HEK293 (cell line): ENCODE data around the gene ZFPM1.

ENCODE experiments used
- TF ChIP-seq, protein P1 (sequence below): fragments of 450-650 bp; formaldehyde crosslinking; IDR thresholded peaks from 2 replicates; pipeline ENCODE4 v1.5.1; 2016; ENCODE audit warnings: missing biosample characterization, missing genetic modification characterization
- TF ChIP-seq, protein P2 (sequence below): fragments of 450-650 bp; formaldehyde crosslinking; IDR thresholded peaks from 2 replicates; pipeline ENCODE4 v1.5.1; 2016; ENCODE audit warnings: missing biosample characterization, missing genetic modification characterization

DNA sequence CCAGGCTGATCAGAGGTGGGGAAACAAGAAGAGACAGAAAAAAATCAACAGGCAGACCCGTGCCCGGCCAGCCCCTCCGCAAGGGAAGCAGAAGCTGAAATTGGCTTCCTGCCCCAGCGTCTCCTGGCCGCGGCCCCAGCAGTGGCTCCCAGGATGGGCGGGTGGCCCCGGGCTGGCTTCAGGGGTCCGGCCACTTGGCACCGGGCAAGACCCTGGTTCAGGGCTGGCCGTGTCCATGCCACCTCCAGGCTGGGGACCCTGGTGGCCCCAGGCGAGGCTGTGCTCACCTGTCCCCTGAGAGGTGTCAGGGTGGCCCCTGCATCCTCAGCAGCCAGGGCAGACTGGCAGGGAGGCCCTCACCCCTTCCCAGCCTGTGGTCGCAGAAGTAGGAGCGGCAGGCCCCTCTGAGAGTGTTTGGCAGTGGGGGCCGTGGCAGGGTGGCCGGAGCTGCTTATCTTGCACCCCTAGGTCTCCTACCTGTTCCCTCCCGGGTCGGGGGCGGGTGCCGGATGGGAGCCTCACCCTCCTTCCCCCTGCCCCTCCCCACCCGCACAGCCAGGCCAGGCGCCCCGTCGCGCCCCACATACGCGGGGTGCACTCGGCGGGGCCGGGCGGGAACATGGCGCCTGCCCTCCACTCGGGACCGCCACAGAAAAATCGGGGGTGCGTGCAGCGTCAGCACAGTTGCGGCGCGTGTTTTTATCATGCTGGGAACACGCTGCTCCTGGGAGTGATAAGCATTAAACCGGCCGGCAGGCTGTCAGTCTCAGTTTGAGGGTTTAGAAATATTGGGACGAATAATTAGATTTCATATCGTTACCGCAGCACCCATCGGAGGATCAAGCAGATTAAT, 70.5 kb downstream of the ZFPM1 start:
- TF ChIP-seq, protein P1, sequence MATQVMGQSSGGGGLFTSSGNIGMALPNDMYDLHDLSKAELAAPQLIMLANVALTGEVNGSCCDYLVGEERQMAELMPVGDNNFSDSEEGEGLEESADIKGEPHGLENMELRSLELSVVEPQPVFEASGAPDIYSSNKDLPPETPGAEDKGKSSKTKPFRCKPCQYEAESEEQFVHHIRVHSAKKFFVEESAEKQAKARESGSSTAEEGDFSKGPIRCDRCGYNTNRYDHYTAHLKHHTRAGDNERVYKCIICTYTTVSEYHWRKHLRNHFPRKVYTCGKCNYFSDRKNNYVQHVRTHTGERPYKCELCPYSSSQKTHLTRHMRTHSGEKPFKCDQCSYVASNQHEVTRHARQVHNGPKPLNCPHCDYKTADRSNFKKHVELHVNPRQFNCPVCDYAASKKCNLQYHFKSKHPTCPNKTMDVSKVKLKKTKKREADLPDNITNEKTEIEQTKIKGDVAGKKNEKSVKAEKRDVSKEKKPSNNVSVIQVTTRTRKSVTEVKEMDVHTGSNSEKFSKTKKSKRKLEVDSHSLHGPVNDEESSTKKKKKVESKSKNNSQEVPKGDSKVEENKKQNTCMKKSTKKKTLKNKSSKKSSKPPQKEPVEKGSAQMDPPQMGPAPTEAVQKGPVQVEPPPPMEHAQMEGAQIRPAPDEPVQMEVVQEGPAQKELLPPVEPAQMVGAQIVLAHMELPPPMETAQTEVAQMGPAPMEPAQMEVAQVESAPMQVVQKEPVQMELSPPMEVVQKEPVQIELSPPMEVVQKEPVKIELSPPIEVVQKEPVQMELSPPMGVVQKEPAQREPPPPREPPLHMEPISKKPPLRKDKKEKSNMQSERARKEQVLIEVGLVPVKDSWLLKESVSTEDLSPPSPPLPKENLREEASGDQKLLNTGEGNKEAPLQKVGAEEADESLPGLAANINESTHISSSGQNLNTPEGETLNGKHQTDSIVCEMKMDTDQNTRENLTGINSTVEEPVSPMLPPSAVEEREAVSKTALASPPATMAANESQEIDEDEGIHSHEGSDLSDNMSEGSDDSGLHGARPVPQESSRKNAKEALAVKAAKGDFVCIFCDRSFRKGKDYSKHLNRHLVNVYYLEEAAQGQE (tag by site-specific recombination), result no peak
- TF ChIP-seq, protein P2, sequence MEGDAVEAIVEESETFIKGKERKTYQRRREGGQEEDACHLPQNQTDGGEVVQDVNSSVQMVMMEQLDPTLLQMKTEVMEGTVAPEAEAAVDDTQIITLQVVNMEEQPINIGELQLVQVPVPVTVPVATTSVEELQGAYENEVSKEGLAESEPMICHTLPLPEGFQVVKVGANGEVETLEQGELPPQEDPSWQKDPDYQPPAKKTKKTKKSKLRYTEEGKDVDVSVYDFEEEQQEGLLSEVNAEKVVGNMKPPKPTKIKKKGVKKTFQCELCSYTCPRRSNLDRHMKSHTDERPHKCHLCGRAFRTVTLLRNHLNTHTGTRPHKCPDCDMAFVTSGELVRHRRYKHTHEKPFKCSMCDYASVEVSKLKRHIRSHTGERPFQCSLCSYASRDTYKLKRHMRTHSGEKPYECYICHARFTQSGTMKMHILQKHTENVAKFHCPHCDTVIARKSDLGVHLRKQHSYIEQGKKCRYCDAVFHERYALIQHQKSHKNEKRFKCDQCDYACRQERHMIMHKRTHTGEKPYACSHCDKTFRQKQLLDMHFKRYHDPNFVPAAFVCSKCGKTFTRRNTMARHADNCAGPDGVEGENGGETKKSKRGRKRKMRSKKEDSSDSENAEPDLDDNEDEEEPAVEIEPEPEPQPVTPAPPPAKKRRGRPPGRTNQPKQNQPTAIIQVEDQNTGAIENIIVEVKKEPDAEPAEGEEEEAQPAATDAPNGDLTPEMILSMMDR, result no peak
